NCI-H2171 (cell line): ENCODE data around the gene PSMB10.
"Not testable (repeated sequence)": the region's sequence is repeated elsewhere in the genome, so short reads cannot be mapped to it uniquely, and the experiment has no call there.

Source experiments
- DNase-seq: peaks from one replicate; lab custom pipeline; 2025; lab: John Stamatoyannopoulos, UW

The PSMB10 gene

DNA sequence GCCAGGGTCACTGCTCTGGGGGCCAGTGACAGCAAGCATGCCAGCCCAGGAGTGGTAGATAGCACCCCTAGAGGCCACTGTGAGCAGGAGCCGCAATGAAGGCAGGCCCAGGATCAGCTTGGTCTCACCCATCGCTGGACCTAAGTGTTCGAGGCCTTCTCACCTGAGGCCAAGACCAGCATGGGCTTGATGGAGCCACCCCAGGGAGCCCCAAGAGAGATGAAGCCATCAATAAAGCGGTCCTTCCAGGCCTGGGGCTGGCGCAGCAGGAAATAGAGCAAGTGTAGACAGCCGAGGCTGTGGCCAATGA lies 5.5 kb upstream of the PSMB10 start:
- no peak for DNase-seq

- no peak for DNase-seq
Observed at GRCh38 chr16:67941469-67942199, 5.0 kb upstream of the PSMB10 start.

DNA sequence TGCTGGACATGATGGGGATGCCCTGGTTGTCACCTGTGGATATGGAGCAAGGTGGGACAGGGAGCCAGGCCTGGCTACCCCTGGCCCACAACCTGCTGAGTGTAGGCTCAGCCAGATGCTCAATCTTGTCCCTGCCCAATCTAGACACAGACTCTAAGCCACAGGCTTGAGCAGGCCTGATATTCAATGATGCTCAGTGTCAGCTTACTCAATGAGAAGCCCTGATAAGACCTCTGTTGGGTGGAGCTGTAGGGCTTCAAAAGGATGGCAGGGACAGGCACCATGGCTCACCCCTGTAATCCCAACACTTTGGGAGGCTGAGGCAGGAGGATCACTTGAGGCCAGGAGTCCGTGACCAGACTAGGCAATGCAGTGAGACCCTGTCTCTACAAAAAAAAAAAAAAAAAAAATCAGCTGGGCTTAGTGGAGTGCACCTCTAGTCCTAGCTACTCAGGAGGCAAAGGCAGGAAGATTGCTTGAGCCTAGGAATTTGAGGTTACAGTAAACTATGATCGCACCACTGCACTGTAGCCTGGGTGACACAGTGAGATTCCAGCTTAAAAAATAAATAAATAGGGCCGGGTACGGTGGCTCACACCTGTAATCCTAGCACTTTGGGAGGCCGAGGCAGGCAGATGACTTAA lies 3.9 kb upstream of the PSMB10 start:
- DNase-seq = no peak

DNA sequence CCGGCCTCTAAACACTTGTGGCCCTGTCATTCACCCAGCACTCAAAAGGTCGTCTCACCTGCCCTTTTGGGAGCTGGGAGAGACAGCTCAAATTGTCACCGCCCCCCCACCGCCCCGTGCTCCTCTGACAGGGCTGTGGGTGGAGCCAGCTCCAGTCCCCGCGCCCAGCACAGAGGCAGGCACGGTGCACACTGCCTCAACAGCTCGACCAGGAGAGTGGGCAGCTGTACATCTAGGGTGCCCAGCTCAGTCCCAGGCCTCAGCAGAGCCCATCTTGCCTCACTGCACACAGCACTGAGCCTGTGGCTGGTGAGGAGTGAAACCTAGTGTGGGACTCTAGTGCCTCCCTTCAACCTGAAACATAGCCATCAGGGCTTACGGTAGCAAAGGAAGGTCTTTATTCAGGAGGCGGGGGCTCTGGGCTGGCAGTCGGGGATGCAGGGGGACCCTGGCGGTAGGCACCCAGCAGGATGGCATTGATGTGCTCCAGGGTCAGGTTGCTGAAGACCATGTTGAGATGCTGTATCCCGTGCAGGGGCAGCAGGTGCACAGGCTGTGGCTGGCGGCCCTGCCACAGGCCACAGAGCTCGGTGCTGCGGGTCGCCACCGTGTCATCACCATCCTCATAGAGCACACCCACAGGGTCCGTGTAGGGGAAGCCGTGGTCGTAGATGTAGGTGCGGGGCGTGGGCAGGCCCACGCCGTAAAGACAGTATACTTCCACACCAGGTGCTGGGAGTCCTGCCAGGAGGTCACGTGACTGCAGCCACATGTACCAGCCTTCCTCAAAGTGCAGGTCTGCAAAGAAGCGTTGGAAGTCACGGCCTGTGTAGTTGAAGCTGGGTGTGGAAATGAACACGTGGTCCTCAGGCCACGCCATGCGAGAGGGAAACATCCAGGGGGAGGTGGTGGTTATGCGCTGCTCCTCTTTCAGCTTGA lies 3.1 kb upstream of the PSMB10 start:
- DNase-seq = no peak

DNA sequence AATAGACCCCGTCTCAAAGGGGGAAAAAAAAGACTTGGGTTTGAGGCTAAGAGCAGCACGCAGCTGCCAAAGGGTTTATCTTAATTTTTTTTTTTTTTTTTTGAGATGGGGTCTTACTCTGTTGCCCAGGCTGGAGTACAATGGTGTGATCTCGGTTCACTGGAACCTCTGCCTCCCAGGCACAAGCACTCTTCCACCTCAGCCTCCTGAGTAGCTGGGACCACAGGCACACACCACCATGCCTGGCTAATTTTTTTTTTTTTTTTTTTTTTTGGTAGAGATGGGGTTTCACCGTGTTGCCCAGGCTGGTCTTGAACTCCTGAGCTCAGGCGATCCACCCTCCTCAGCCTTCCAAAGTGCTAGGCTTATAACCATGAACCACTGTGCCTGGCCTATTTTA lies 1.1 kb upstream of the PSMB10 start:
- not testable (repeated sequence) for DNase-seq

DNA sequence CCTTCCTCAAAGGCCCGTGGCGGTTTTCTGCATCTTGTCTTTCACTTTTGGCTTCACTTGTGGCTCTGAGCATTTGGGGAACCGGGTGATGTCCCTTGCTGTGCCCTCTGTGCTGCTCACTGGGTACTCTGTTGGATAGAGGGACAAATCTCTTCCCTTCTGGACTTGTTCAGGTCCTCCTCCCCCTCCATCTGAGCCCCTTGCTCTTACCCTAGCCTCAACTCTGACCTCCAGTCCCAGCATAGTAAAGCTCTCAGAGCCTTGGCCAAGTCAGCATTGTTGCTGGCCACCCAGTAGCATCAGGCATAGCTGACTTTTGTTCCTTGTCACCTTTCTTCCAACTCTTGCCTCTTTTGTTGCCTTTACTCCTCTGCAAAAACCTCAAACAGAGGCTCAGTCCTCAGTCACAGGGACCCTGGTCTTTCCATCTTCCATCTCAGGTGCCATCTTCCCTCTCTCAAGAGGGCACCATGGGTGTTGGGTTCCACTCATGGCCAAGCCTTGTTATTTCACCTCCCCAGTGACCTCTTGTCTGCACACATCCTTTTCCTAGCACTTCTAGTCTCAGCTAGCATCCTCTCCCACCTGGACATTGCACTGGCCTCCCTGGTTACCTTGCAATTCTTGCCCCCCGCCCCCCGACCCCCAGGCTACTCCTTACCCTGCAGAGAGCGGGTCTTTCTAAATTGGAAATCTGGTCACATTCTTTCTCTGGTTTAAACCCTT lies 393 bp upstream of the PSMB10 start:
- no peak for DNase-seq

- peak; percentile 96 for DNase-seq
Observed at GRCh38 chr16:67935402-67936123, 1.1 kb downstream of the PSMB10 start.

- DNase-seq = no peak
Observed at GRCh38 chr16:67935101-67935401, 1.6 kb downstream of the PSMB10 start.

- DNase-seq = no peak
Observed at GRCh38 chr16:67934306-67935100, 2.1 kb downstream of the PSMB10 start.

DNA sequence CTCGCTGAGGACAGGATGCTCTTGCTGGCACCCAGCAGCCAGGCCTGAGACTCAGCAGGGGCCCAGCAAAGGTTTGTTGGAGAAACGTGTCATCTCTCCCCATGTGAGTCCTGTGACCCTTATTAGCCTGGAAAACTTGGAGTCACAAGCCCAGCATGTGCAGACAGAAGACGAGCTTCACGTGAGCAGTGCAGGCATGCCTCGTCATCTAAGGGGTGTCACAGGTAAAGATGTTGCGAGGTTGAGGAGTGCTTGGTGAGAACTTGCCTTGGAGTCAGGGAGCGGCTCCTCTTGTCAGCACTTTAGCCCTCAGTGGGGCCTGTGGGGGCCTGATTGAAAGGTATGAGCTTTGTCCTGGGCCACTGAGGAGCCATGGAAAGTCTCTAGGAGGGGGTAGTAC lies 2.8 kb downstream of the PSMB10 start:
- no peak for DNase-seq

DNA sequence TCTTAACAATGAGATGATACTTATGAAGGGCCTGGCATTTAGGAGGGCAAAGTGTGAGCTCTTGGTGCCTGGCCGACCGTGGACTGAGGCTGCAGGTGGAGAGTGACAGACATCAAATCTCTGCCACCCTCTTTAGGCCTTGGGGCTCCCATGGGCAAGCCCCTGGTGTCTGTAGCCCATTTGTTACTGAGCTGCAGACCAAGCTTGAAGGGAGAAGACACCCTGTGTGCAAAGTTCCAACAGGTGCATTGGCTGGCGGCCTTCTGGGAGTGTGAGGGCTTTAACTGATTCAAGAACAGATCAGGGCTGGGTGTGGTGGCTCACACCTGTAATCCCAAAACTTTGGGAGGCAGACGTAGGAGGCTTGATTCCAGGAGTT lies 4.2 kb downstream of the PSMB10 start:
- no peak for DNase-seq

GRCh38 chr16:67931712-67932461 lies 4.8 kb downstream of the PSMB10 start, which contains the start of gene CTRL:
TSS of gene CTRL (minus strand) at chr16:67931862. CDS start at chr16:67931852, 10 bp downstream.
- DNase-seq = no peak

DNA sequence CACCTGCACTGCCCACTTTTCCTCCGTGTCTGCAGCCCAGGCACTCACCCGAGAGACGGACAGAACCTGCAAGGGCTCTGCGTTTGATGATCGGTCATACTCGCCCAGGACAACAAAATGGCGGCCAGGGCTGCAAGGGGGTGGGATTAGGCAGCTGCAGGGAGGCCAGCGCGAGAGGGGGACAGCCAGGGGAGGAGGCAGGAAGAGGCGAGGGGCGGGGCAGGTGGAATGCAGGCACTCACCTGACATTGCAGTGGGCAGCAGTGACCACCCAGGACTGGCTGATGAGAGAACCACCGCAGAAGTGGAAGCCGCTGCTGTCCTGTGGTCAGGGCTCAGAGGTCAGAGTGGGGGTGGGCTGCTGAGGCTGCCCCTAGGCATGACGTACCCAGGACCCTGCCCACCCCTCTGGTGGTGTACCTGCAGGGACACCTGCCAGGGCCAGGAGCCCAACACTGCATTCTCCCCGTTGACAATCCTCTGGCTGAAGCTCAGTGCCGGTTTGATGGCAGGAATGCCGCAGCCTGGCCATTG lies 5.9 kb downstream of the PSMB10 start:
- no peak for DNase-seq

DNA sequence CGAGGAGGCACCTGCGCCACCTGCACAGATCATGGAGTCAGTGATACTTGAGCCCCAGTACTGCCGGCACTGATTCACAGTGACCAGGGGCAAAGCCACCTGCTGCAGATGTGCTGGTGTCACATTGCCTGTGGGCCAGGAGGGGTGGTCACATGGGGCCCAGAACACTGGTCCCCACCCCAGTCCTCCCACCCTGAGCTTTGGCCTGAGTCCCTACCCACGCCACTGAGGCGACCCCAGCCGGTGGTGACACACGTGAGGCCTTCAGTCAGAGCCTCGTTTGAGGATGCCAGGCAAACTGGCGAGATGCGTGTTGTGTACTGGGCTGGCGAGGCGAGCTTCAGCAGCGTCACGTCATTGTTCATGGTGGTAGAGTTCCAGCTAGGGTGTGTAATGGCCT lies 6.5 kb downstream of the PSMB10 start:
- DNase-seq = no peak

DNA sequence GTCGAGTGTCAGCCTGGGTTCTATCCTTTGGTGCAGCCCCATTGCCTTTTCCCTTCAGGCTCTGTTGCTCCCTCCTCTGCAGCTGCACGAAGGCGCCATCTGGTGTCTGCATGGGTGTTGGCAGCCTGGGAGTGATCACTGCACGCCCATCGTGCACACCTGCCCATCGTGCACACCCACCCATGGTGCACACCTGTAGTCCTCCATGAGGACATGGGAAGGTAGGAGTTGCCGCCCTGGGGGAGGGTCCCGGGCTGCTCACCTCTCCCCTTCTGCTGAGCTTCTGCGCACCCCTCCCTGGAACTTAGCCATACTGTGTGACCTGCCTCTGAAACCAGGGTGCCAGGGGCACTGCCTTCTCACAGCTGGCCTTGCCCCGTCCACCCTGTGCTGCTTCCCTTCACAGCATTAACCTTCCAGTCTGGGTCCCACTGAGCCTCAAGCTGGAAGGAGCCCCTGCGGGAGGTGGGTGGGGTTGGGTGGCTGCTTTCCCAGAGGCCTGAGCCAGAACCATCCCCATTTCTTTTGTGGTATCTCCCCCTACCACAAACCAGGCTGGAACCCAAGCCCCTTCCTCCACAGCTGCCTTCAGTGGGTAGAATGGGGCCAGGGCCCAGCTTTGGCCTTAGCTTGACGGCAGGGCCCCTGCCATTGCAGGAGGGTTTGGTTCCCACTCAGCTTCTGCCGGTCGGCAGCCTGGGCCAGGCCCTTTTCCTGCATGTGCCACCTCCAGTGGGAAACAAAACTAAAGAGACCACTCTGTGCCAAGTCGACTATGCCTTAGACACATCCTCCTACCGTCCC lies 7.9 kb downstream of the PSMB10 start:
- peak; percentile 69 for DNase-seq

DNA sequence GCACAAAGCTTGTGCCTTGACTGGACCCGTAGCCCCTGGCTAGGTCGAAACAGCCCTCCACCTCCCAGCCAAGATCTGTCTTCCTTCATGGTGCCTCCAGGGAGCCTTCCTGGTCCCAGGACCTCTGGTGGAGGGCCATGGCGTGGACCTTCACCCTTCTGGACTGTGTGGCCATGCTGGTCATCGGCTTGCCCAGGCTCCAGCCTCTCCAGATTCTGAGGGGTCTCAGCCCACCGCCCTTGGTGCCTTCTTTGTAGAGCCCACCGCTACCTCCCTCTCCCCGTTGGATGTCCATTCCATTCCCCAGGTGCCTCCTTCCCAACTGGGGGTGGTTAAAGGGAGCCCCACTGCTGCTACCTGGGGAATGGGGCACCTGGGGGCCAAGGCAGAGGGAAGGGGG lies 8.5 kb downstream of the PSMB10 start:
- no peak for DNase-seq

- DNase-seq = no peak
Observed at GRCh38 chr16:67927131-67927941, 9.3 kb downstream of the PSMB10 start.

DNA sequence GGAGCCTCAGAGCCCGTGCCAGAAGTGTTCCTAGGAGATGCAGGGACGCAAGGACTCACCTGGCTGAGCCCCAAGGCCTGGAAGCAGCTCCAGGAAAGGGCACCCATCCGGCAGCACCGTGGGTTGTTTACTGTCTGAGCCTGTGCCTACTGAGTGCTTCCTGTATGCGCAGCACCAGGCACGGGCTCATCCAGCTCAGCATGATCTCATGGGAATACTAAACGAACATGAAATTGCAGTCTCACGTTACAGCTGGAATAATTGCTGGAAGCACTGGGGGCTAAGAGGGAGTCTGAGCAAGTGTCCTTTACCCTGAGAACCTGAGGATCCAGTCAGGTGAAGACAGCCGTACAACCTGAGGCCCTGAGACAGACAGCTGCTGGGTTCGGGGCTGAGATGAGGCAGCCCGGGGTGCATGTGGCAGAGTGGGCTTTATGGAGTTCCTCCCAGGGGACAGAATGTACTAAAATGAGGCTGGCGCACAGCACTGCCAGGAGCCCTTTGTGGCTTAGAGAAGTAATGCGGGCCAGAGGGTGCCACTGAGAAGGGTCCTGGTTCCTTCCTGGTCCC lies 10.4 kb downstream of the PSMB10 start:
- DNase-seq = peak; percentile 96
